Stimulated activated CD4-positive, alpha-beta T cell treated with anti-CD3 and anti-CD28 coated beads, Interleukin-4, amount 100 ng/mL, for 24 hours (primary cell): ENCODE measurements around the gene LDLRAP1.
"Not testable (repeated sequence)": the region's sequence is repeated elsewhere in the genome, so short reads cannot be mapped to it uniquely, and the experiment has no call there.

Source experiments
- DNase-seq: peaks from one replicate; pipeline ENCODE4 v3.0.0-alpha.2; 2020

The LDLRAP1 gene

GRCh38 chr1:25579292-25580252 lies 36.2 kb downstream of the LDLRAP1 start:
- DNase-seq, result no peak

- DNase-seq, result no peak
Observed at GRCh38 chr1:25580927-25581326, 37.5 kb downstream of the LDLRAP1 start.

GRCh38 chr1:25581764-25582163 lies 38.4 kb downstream of the LDLRAP1 start:
- no peak for DNase-seq

- DNase-seq, result no peak
Observed at GRCh38 chr1:25583519-25584370, 40.3 kb downstream of the LDLRAP1 start.

GRCh38 chr1:25586181-25586588 lies 42.8 kb downstream of the LDLRAP1 start:
- no peak for DNase-seq

GRCh38 chr1:25587290-25587689 lies 43.9 kb downstream of the LDLRAP1 start:
- no peak for DNase-seq

- not testable (repeated sequence) for DNase-seq
Observed at GRCh38 chr1:25588224-25588623, 44.8 kb downstream of the LDLRAP1 start.

GRCh38 chr1:25588786-25589185 lies 45.4 kb downstream of the LDLRAP1 start:
- DNase-seq, result not testable (repeated sequence)

GRCh38 chr1:25590096-25590824 lies 46.9 kb downstream of the LDLRAP1 start:
- DNase-seq, result no peak

GRCh38 chr1:25593861-25594260 lies 50.5 kb downstream of the LDLRAP1 start:
- no peak for DNase-seq

- DNase-seq, result no peak
Observed at GRCh38 chr1:25594971-25595370, 51.6 kb downstream of the LDLRAP1 start.

GRCh38 chr1:25596641-25597040 lies 53.2 kb downstream of the LDLRAP1 start:
- not testable (repeated sequence) for DNase-seq

GRCh38 chr1:25598879-25599278 lies 55.5 kb downstream of the LDLRAP1 start:
- no peak for DNase-seq

GRCh38 chr1:25599969-25600610 lies 56.7 kb downstream of the LDLRAP1 start:
- DNase-seq, result no peak

- DNase-seq, result not testable (repeated sequence)
Observed at GRCh38 chr1:25600971-25601699, 57.7 kb downstream of the LDLRAP1 start.

GRCh38 chr1:25603779-25604538 lies 60.6 kb downstream of the LDLRAP1 start:
- not testable (repeated sequence) for DNase-seq

- DNase-seq, result no peak
Observed at GRCh38 chr1:25607123-25607522, 63.7 kb downstream of the LDLRAP1 start.

GRCh38 chr1:25608488-25609178 lies 65.2 kb downstream of the LDLRAP1 start:
- DNase-seq, result peak; percentile 91

- no peak for DNase-seq
Observed at GRCh38 chr1:25609921-25610320, 66.5 kb downstream of the LDLRAP1 start.
